RPMI7951 (cell line): ENCODE data around the gene MAGI2. TPM values are rescaled to one million over a fixed set of nuclear protein-coding genes. Genes with fewer than 3 reads are reported as not detected.
A peak's percentile ranks its signal among the peaks of the same experiment; 100 is the strongest.

Source experiments
- DNase-seq: peaks from one replicate; pipeline ENCODE4 v3.0.0-alpha.2; 2012; ENCODE audit warnings: low read depth
- total RNA-seq: library from RNA; depleted of rRNA; stranded (reverse); fragments of >200 nt; shearing (Covaris generic); gene quantifications from 2 replicates; pipeline ENCODE4 v1.2.3, GENCODE V29; 2014

Gene MAGI2
- total RNA-seq, 1 experiment from 2014 or later = 1.1 TPM

- no peak for DNase-seq
These were observed 665.0 kb downstream of the MAGI2 start for GRCh38 chr7:78788464-78788863.

- no peak for DNase-seq
These were observed 665.6 kb downstream of the MAGI2 start for GRCh38 chr7:78787854-78788253.

- DNase-seq = no peak
These were observed 667.4 kb downstream of the MAGI2 start for GRCh38 chr7:78786055-78786454.

DNA sequence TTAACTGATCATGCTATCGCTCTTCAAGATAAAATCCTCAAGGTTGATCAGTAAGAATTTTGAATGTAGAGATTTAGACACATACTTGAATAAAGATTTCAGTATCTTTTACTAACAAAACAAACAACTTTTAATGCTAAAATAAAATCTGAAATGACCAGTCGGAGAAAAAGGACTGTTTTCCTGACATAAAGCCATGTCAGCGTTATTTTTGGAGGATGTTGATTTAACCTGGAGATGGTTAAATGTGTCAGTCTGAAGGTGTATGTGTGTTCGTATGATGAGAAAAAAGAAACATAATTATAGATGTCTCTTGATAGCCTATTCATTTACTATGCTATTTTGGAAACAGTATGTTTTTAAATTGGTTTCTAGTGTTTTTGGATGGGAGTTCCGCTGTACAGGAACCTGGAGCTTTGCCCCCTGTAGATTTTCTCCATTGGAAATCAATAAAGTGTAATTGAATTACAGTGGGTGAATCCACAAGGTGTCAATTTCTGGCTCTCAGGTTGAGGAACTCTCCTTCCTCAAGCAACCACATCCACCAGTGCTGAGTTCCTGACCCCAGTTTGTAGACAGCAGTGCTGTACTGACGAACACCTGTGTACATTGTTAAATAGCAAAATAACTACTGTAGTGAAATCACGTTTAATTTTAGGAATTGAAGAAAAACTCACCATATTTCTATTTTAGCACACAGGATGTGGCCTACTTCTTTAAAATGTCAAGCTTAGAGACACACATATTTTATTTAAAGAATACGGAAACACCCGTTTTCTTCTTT is 670.1 kb downstream of the MAGI2 start:
- no peak for DNase-seq

DNA sequence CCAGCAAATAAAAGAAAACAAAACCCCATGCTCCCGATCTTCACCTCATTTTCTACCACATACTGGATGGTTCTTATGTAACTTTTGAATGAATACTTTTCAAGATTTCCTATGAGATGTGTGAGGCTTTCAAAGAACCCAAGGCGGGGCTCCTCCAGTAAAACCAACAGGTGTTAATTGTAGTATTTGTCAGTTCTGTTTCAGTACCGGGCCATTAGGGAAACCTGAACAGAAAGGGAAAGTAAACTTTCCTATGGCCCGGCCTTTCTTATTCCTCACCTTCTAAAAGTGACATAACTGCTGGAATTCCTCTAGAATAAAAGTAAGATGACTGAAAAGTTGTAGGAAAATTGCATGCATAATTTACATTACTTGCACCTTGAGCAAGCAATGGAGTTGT is 672.9 kb downstream of the MAGI2 start:
- DNase-seq = no peak

DNA sequence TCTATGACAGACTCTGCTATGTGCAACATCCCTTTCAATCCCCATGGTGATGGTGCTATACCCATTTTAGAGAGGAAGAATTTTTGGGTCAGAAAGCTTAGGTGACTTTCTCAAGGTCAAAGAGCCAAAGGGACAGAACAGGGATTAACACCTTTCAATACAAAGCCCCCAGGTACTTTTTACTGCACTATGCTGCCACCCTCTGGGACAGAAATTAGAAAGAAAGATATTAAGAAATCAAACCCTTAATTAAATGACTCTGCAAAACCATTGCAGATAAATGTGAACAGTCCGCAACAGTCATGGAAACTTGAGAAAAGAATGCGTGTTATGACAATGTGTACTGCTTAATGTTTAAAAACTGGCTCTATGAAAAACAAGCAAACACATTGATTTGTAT is 673.7 kb downstream of the MAGI2 start:
- DNase-seq = no peak

GRCh38 chr7:78777829-78778228 is 675.6 kb downstream of the MAGI2 start:
- DNase-seq = peak; percentile 3

GRCh38 chr7:78770422-78771410 is 682.8 kb downstream of the MAGI2 start:
- DNase-seq = no peak

GRCh38 chr7:78769481-78770101 is 683.9 kb downstream of the MAGI2 start:
- DNase-seq = no peak

GRCh38 chr7:78768859-78769258 is 684.6 kb downstream of the MAGI2 start:
- no peak for DNase-seq

DNA sequence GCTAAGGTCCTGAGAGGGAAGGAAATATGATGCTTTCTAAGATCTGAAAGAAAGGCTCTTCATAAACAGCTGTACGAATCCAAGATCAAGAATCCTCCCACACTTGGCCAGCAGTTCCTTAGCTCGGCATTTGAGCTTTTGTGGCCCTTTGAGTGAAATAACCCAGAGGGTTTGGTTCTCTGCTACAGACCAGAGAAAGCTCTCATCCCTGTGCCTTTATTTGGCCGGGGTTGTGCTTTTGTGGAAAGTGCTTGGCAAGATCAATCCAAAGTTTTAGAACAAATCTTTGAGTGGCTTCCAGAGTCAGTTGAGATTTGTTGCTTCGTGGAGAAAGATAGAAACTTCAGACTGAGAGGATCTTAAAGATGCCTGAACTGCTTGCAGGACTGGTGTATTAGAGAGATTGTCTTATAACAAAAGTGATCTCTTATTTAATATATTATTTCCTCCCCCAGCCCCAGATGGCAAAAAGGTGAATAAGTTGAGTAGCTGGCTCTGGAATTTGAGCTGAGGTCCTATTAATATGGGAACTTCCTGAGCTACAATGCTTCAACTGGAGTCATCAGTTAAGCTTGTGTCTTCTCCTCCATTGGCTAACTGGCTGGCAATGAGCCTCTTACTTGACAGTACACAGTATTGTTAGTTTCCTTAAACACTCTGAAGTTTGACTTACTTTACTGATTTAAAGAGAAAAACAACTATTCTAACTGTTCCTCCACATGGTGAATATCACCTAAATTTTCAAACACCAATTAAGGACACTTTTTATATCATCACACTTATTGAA is 687.3 kb downstream of the MAGI2 start:
- DNase-seq = no peak

DNA sequence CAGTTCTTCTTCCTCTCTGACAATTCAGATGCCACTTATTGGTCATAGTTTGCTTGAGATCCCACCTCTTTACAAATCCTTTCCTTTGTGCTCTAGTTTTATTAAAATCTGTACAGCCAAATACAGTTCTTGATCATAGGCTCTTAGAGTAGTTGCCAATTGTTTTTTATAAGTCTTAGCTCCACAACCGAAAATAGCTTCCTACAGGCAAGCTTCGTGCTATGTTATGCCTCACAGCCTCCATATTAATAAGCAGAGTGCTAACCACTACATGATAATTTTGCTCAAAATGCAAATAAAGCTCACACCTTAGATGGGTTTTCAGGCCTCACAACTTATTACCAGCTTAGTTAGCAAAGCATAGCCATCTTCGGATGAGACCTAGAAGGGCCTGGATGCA is 688.9 kb downstream of the MAGI2 start:
- DNase-seq = no peak

DNA sequence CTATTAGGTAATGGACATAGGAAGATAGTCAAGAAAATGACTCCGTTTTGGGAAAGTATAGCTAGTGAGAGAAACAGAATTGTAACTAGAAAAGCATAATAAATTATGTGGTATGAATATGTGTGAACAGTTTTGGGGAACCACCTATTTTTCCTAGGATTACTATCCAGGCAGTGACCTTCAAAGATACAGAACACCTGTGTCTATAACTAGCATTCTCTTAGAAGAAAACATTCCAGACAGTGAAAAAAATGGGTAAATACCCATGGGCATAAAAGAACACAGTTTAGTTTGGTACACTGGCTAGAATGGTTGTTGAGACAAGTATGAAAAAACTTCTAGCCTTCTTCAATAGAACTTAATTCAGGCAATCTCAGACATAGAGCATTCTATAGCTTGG is 690.8 kb downstream of the MAGI2 start:
- DNase-seq = no peak

GRCh38 chr7:78760620-78761355 is 692.7 kb downstream of the MAGI2 start:
- DNase-seq = no peak

DNA sequence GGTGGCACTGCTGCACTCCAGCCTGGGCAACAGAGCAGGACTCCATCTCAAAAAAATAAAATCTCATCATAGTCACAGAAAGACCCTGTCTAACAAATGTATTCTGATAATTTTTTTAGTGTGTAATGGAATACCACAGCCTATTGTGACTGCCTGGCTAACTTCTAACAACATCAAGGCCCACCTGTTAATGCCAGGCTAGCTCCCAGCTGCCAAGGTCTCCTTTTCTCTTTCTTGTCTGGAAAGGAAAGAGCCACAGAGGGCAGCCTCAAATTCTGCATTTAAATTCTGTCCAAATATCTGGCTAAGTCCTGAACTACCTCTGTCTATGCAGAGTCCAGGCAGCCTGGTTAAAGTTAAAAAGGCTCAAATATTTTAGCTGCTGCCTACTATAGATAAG is 700.9 kb downstream of the MAGI2 start:
- DNase-seq = no peak

DNA sequence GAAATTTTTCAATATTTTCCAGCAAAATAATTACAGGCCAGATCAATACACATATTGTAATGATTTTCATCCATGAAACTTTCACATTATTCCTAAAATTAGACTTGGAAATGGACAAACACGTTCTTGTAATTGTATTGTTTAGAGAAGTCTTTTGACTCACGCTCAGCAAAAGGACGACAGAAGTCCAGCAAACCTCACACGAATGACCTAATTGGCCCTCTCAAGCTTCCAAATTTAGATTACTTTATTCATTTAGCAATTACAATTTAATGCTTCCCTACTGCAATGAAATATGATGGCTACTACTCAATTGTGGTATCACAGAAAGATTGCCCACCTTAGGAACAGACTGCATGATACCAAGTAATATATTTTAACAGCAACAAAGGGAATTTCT is 702.2 kb downstream of the MAGI2 start:
- no peak for DNase-seq

- DNase-seq = no peak
These were observed 704.3 kb downstream of the MAGI2 start for GRCh38 chr7:78749052-78749746.

- no peak for DNase-seq
These were observed 705.9 kb downstream of the MAGI2 start for GRCh38 chr7:78747592-78747991.

- no peak for DNase-seq
These were observed 707.2 kb downstream of the MAGI2 start for GRCh38 chr7:78746301-78746700.

GRCh38 chr7:78742694-78743093 is 710.8 kb downstream of the MAGI2 start:
- DNase-seq = no peak
